Measurements from ENCODE around the gene EML6.

Gene EML6

DNA sequence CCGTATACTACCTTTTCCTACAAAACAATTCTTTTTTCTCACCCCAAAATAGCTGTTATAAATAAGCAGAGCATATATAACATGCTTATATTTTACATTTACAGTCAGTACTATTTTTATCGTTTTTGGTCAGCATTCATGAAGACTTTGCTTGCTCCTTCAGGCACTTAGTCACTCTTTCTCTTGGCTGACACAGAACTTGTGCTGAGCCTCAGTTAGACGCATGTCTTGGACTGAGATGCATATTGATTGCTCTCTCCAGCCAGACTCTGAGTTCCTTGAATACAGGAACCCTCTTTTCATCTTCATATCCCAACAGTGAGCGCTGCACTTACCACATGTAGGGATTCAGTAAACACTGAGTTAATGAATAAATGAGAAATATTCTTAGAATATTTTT lies 168.4 kb downstream of the EML6 start:
- no peak for DNase-seq

DNA sequence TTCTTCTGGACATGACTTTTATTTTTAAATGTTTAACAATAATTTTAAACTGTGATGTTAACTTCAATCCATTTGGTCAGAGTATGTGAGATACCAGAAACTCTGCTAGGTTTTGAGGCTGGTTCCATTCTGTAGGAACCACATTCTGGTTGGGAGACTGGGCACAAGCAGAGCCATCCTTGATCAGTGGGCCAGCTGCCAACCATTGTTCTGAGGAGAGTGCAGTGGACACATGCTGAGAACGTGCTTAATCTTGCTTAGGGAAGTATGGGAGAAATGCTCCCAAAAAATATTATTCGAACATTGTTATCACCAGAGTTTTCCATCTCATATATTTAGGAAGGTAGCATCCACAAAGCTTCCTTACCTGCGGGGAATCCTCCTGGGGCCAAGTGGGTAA lies 171.0 kb downstream of the EML6 start:
- no peak for DNase-seq

DNA sequence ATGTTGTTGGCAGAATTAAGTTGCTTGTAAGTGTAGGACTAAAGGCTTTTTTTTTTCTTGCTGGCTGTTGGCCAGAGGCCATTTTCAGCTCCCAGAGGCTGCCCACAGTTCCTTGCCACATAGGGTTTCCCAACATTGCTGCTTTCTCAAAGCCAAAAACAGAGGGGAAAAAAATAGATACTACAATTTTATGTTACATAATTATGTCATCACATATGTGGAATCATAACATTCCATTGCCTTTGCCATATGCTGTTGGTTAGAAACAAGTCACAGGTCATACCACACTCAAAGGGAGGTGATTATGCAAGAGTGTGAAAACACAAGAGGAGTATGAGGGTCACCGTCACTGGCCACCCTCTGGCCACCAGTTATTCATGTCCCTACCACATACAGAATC lies 172.3 kb downstream of the EML6 start:
- no peak for DNase-seq

DNA sequence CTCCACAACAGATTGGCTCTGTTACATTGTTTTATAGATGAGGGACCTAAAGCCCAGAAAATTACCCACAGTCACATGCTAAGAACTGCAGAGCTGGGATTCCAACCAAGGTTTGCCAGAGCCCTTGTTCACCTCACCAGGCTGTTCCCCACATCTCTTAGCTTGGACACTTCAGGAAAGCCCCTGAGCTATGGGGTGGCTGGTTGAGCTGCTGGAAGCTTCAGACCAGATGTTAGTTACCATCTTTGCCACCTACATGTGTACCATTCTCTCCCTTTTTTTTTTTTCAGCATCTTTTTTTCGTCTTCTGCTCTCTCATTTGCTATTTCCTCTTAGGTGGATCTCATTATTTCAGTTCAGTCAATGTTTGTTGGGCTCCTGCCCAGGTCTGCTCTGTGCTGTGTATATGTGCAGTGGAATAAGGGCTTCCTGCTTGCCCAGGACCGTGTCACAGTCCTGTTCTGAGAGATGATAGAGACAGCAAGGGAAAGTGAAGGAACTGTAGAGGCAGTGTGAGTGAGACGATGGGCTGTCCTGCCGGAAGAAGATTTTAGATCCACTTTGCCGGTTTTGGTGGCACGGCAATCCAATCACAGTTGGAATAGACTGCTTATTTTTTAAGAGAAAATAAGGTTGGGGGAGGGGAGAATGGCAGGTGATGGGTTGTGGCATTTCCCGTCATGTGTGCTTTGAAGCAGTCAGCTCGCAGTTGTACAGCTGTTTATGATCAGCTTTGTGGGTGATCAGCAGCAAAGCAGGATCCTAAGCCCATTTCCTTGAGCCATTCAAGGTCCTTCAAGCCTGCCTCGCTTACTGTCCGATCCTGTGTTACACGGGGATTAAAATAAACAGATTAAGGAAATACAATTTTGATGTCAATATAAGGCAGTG lies 174.2 kb downstream of the EML6 start:
- DNase-seq = no peak

DNA sequence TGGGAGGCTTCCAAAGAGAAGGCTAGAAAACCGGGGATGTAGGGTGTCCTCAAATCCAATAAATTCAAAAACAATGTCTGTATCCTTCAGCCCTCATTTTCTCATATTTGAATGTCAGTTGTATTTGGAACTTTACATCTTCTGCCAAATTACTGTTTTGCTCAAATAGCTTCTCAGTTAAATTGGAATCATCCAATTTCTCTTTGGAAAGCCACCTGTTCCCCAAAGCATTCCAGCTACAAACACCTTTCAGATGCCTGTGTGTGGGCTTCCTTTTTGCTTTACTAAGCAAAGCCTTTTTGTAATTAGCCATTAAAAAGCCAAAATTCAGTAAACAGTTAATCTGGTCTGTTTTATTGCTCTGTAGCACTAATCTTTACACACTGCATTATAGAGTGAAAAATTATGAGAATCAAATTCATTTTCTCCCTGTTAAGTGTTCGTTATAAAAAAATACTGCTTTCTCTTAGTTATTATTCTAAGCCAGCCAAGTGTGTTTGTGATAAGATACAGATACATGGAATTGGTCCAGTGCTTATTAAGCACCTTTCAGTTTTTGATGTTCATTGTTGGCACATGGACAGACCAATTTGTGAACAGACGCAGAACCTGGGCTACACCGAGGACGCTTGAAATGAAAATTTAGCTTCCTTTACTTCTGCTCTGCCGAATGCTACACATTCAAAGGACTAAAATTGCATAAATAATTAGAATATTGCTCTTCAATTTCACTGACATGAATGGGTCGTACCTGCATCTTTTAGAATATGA lies 175.2 kb downstream of the EML6 start:
- no peak for DNase-seq

DNA sequence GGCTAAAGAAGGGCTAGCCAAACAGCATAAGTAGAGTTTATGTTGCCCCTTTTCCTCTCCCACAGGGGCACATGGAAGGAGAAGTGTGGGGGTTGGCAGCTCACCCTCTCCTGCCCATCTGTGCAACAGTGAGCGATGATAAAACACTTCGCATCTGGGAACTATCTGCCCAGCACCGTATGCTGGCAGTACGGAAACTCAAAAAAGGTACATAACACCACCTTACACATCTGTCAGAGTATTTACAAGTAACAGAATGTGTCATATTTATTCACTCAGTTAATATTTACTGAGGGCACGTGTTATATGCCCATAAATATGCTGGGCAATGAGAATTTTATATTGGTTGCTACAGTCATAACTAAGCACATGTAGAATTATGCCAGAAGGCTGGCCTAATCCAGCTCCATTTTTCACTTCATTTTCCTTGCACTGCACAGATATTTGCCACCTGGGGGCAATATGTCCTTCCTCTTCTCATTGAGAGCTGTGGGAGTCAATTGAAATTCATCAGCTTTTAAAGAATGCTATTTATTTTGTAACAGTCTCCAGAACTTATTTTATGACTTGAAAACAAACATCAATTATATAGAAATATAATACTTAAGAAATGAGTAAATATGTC lies 176.2 kb downstream of the EML6 start:
- peak; percentile 78 for DNase-seq

DNA sequence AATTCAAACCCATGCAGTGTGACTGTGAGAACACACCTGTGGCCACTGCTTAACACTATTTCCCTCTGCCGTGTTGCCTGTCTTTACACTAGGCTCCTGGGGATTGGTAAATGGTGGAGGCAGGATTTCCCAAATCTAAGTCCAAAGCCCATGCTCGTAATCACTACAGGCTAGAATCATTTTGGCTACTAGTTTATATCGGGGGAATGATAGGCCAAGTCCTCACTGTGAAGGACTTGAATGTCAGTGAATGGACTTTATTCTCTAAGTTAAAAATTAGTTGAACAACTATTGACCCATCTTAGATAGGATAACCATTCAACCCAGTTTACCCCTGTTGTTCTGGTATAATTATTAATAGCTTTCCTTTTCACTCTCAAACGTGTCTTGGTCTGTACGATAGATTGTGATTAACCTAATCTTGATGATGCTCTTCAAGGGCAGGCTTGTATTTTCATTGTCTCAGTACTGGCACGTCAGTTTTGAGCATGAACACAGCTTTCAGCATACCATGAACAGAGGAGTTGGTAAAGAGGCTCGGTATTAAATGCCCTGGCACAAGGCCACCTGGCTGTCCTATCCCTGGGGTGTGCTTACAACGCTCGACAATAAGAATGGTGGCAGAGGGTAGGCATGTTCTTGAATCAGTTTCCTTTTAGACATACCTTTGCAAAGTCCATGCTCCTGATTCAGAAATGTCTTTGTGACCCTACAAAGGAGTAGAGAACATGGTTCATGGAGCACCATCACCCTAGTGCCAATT lies 177.9 kb downstream of the EML6 start:
- no peak for DNase-seq

DNA sequence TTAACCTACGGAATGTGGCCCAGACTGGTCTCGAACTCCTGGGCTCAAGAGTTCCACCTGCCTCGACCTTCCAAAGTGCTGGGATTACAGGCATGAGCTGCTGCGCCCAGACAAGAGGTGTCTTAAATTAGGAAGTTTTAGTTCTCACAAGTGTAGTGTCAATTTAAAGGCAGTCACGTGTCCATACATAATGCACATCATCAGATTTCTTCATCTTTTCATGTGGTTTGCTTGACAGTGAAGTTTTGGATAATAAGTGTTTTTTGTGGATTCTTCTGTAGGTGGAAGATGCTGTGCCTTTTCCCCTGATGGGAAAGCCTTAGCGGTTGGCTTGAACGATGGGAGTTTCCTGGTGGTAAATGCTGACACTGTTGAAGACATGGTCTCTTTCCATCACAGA lies 179.3 kb downstream of the EML6 start:
- DNase-seq = no peak

DNA sequence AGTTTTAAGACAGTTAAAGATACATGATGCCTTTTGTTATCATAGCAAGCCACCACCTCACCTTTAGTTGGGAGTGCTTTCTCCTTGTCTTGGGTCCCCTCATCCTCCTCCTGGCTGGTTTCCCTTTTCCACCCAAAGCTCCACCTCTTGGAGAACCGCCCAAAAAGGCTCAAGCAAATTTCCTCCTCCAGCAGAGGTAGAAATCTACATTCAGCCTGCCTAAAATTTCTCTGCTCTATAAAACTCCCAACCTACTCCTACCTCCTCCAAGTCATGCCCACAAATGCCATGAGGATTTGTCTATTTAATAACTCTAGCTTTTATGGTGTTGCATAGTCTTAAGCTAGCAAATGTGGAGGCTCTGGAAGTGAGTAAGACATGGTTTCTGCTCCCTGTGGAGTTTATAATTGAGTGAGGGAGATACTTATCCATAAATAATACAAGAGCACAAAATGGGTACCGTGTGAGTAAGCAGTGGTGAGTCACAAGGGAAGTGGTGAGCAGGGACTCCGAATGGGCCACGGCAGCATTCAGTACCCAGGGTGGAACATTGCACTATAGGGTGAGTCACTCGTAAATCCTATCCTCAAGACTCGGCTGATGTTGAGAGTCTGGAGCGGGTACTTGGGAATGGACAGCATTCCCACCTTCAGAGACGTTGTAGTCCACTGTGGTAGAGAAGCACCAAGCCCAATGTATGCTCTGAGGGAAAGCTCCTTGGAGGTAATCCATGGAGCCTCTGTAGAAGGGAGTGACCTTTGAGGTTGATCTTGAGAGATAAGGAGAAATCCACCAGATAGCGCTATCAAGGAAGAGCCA lies 180.5 kb downstream of the EML6 start:
- DNase-seq = no peak

DNA sequence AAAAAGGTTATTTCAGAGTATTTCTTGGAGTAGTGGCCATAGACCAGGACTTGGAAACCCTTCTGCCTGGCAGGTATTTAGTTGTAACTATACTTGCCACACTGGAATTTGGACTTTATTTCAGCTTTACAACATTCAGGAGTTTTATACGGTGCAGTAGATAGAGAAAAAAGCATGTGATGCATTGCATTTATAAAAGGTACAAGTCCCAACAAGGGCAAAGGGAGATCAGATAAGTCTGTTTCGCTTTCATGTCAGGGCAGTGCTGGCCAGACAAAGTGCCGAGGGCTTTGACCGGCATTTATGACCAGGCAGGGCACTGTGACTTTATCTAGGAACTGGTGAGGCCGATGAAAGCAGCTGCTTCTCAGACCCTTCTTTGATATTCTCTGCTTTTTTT lies 181.4 kb downstream of the EML6 start:
- no peak for DNase-seq

DNA sequence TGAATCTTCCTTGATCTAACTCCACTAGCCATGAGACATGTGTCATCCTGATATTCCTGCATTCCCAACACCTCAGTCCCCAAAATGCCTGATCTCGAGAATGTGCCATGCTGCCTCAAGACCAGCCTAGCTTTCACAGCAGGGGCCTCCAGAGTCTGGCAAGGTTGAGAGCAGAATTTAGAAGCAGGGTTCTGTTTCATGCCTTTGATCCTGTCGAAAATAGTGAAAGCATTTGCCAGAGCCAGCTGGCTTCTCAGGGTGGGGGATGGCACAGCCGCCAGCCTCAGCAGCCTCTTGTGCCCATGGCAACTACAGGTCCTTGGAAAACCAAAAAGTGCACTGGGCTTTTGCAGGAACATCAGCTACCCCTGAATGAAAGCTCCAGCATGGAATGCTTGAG lies 183.3 kb downstream of the EML6 start:
- DNase-seq = peak; percentile 50

DNA sequence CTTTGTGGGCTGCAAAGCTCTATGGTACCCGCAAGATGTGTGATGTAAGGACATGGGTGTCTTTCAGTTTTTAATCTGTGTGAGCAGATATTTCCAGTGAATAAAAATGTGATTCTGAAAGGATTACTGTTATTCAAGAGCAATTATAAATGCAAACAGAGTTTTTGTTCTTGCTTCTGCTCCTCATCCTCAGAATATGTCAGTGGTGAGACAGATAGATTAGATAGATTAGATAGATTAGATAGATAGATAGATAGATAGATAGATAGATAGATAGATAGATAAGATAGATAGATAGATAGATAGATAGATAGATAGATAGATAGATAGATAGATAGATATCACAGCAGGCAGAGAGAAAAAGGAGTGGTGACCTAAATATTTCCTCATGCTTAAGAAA lies 184.2 kb downstream of the EML6 start:
- DNase-seq = no peak

DNA sequence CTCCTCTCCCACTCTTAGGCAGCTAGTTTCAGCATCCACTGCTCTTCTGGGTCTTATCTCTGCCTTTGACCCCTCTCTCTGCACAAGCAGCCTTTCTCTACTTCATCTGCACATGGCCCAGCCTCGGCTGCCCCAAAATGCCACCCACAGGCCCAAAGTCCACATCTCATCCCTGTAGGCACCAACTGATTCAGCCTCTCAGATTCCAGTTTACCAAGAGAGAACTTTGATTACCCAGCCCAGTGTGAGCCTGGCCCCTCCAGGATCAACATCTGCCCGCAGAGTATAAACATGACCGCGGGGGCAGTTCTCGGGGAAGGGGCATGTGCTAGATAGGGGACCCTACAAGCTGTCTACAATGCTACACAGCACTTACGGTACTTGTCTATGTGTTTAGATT lies 185.1 kb downstream of the EML6 start:
- DNase-seq = no peak

DNA sequence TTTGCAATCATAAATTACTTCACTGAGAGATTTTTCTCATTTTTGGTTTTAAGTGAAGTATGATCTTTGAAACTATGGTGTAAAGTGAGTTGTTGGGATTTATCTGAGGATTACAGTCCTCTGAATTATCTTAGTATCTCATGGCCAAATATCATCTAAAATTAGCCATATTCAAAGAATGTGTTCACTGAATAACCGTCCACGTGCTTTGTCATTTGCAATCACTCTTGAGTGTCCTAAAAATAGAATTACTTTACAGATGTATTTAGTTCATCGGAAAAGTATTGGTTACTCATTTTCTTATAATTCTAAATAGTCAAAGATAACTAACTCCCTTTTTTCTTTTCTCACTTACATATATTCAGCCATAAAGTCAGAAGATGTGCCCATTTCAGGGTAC lies 185.5 kb downstream of the EML6 start:
- no peak for DNase-seq

DNA sequence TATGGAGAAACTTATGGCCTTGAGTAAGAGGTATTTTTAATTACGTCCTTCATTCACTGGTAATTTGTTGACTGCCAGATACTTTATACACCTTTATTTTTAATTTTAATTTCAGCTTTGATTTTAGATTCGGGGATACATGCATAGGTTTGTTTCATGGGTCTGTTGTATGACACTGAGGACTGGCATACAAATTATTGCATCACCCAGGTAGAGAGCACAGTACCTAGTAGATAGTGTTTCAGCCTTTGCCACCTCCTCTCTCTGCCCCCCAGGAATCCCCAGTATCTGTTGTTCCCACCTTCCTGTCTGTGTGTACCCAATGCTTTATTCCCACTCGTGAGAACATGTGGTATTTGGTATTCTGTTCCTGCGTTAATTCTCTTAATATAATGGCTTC lies 188.8 kb downstream of the EML6 start:
- DNase-seq = no peak

DNA sequence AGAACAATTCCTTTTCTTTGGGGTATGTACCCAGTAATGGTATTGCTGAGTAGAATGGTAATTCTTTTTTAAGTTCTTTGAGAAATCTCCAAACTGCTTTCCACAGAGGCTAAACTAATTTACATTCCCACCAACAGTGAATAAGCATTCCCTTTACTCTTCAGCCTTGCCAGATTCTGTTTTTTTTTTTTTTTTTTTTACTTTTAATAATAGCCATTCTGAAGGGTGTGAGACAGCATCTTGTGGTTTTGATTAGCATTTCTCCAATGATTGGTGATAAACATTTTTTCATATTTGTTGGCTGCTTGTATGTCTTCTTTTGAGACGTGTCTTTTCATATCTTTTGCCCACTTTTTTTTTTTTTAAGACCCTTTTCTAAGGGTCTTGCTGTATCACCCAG lies 189.4 kb downstream of the EML6 start:
- no peak for DNase-seq

DNA sequence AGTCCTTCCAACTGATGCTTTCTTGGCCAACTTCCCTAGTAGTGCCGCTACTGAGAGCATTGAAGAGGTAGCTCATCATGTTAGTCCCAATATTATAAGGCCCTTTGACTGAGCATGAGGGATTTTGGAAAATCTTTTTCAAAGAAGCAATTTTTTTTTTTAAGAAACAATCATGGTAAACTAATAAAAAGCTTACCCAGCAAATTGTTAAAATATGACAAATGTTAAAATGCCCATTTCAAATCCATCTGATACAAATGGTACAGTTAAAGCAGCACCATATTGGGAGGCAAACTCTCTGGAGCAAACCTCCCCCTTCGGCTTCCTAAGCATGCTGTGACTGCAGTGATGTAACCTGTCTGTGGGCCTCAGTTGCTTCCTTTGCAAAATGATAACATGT lies 191.2 kb downstream of the EML6 start:
- no peak for DNase-seq

DNA sequence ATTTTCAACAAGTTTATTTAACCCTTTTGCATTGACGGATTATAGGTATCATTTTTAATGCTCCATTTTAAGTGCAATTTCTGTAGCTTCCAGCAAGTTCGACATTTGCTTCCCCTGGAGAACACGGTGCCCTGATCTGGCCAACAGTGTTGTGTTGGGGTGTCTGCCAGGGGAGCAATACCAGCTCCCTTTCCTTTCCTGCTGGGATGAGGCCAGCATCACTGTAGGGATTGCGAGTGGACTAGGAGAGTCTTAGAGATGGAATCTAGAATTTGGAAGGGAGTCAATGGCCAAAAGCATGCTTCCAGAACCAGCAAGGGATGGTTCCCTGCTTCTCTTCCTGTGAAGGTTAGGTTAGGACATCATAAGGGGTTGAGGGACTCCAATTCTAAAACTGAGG lies 191.6 kb downstream of the EML6 start:
- DNase-seq = no peak

DNA sequence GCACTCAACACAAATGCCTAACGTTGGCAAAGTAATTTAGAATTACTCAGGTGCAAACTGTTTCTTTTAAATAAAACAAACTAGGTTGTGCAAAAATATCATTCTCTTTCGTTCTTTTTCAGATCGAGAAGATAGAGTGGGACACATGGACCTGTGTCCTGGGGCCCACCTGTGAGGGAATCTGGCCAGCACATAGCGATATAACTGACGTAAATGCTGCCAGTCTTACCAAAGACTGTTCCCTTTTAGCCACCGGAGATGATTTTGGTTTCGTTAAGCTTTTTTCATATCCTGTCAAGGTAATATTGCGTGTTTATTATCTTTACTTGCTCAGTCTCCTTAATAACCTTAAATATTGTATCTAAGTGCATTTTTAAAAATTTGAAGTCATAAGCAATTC lies 193.2 kb downstream of the EML6 start:
- DNase-seq = no peak

DNA sequence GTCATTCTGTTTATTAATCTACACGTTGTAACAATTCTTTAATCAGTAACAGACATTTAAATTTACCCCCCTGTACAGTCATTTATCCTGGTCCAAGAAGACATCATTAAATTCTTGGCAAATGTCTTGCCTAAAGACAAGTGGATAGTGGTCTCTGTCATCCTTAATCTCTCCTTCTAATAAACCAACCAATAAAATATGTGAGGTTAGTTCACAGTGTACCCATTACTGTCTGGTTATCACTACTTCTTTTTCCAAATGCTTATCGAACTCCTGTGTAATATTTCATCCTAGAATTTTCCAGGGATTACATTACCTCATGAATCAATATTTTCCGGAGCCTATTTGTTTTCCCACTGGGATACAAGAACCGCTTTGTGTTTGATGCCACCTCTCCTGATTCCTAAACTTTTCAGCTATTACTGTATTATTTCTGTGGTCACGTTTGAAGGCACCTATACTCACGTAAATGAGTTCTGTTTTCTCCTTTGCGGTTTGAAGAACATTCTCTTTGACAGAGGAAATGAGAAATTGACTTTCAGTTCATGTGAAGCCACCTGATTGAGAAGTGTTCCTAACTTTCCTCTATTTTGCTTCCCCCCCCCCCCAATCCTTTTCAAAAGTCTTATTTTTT lies 195.3 kb downstream of the EML6 start:
- no peak for DNase-seq

DNA sequence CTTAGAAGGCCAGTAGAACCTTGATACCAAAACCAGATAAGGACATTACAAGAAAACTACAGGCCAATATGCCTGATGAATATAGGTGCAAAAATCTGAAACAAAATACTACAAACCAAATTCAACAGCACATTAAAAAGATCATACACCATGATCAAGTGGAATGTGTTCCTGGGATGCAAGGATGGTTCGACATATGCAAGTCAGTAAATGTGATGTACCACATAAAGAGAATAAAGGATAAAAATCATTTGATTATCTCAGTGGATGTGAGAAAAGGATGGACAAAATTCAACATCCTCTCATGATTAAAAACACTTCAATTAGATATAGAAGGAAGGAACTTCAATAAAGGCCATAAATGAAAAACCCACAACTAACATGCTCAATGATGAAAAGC lies 197.2 kb downstream of the EML6 start:
- DNase-seq = no peak

DNA sequence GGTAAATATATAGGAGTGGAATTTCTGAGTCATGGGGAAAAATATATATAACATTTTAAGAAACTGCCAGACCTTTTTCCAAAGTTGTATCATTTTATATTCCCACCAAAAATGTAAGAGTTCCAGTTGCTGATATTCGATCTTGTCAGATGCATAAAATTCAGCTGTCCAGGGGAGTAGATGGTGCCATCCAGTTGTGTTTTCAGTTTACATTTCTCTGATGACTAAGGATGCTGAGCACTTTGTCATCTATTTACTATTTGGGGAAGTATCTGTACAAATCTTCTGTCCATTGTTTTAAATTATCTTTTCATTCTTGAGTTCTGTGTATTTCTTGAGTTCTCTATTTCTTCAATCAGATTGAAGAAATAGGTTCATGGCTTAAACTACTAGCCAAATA lies 200.7 kb downstream of the EML6 start:
- DNase-seq = no peak

Measured in NCI-H2171 (cell line).